ENCODE results near the gene LRRC14B.
A peak's percentile ranks its signal among the peaks of the same experiment; 100 is the strongest.
"Not testable (repeated sequence)": the region's sequence is repeated elsewhere in the genome, so short reads cannot be mapped to it uniquely, and the experiment has no call there.

Gene LRRC14B

DNA sequence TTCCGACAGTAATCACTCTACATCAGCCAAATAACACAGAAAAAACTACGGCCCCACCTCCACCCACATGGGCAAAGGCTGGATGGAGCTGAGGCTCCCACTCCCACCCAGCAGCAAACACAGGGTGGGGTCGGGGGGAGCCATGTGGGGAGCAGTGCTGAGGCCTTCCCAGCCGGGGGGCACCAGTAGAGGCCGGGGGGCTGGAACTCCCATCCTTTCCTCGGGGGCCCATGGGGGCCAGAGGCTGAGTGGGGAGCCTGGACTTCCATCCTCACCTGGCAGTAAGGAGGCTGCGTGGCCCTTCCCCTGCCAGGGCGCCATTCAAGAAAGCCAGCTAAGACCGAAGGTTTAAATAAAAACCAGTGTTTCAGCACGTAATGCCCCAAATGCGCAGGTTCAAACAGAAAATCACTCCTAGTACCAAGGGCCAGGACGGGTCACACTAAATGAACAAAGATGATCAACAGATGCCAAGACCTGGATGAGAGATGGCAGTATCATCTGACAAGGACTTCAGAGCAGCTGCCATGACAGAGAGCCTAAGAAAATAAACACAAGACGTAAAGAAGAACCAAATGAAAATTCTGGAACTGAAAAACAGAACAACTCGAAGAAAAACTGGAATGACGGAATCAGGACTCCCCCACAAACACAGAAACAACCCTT is 17.3 kb downstream of the LRRC14B start:
- H3K4me3 ChIP-seq (ENCODE audit: low read depth, low read length), result no peak overlapping the region
- TF ChIP-seq CTCF (IDR thresholded peaks at IDR 0.05; ENCODE audit: borderline replicate concordance, insufficient read depth, low read depth, low read length), result no peak

DNA sequence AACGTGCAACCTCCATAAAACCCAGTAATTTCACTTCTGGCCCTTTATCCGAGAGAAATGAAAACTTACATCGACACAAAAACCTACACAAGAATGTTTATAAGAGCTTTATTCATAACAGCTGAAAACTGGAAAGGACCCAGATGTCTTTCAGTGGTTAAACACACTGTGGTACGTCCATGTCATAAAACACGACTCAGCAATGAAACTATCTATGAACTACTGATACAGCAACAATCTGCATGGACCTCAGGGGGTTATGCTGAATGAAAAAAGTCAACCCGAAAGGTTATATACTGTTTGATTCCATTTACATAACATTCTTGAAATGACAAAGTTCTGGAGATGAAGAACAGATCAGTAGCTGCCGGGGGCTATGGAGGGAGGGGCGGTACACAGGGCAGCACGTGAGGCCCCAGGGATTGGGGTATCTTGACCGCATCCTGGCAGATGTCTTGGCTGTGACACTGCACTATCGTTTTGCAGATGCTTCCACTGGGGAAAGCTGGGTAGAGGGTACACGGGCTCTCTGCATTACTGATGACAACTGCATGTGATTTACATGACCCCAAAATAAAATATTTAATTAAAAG is 22.6 kb downstream of the LRRC14B start:
- no peak overlapping the region for H3K4me3 ChIP-seq (ENCODE audit: low read depth, low read length)
- no peak for TF ChIP-seq CTCF (IDR thresholded peaks at IDR 0.05; ENCODE audit: borderline replicate concordance, insufficient read depth, low read depth, low read length)

DNA sequence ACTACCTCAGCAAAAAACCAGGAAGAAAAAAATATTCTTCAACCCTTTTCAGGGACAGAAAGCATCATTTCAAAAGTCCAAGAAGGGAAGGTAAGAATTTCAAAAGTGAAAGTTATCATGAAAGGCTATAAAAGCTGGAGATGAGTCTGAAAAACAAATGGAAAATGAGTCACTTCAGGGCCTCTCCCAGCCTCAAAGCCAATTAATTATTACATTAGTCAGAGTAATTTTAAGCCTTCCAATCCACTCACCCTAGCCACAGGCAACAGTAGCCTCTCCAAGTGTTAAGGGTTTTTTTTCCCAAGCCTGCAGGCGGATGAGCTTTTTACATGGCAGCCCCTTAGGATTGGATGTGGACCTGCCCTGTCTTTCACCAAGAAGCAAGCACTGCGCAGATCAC is 24.0 kb downstream of the LRRC14B start:
- not testable (repeated sequence) for H3K4me3 ChIP-seq (ENCODE audit: low read depth, low read length)

GRCh38 chr5:216076-216475 is 24.8 kb downstream of the LRRC14B start:
- not testable (repeated sequence) for H3K4me3 ChIP-seq (ENCODE audit: low read depth, low read length)

DNA sequence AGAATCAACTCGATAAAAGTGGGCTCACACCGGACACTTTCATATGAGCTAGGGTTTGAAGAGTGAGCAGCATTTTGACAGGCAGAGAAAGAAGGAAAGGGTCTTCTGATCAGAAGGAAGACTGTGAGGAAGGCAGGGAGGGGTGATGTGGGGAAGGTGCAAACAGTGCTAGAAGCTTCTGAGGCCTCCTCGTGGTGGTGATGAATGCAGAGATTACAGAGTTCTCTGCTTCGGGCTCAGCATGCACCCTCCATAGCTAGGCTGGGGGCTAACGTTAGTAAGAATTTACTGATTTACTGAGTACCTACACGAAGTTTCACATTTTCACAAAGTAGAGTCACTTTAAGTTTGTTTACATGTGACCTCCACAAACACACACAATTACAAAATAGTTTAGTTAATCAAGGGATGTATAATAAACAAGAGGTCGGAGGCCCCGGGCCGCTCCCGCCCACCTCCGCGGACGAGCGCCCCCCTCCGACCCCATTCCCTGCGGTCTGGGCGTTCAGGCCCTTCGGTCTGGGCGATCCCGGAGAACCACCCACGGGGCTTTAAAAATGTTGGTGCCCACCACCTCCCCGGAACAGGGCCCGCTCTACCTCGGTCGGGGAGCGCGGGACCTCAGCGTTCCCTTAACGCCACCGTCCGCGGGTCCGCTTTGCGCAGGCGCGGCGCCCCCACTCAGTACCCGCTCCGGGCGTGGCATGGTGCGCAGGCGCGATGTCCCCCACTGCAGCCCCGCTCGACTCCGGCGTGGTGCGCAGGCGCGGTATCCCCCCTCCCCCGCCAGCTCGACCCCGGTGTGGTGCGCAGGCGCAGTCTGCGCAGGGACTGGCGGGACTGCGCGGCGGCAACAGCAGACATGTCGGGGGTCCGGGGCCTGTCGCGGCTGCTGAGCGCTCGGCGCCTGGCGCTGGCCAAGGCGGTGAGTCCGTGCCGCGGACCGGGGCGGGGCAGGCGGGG is 26.5 kb downstream of the LRRC14B start, which contains the start of the genes CCDC127 and SDHA:
Gene CCDC127, minus strand, starts transcription at position 660 of the 963 bp plus-strand sequence. CDS start 1,304 bp downstream, outside the sequence.
Gene SDHA, plus strand, starts transcription at position 827 of the 963 bp plus-strand sequence. Its CDS starts 36 bp downstream, at position 863.
- H3K4me3 ChIP-seq (ENCODE audit: low read depth, low read length), result peak within 1 kb of the TSS; percentile 92
- TF ChIP-seq CTCF (IDR thresholded peaks at IDR 0.05; ENCODE audit: borderline replicate concordance, insufficient read depth, low read depth, low read length), result peak; percentile 39; the same call in 1 of the 2 replicates

DNA sequence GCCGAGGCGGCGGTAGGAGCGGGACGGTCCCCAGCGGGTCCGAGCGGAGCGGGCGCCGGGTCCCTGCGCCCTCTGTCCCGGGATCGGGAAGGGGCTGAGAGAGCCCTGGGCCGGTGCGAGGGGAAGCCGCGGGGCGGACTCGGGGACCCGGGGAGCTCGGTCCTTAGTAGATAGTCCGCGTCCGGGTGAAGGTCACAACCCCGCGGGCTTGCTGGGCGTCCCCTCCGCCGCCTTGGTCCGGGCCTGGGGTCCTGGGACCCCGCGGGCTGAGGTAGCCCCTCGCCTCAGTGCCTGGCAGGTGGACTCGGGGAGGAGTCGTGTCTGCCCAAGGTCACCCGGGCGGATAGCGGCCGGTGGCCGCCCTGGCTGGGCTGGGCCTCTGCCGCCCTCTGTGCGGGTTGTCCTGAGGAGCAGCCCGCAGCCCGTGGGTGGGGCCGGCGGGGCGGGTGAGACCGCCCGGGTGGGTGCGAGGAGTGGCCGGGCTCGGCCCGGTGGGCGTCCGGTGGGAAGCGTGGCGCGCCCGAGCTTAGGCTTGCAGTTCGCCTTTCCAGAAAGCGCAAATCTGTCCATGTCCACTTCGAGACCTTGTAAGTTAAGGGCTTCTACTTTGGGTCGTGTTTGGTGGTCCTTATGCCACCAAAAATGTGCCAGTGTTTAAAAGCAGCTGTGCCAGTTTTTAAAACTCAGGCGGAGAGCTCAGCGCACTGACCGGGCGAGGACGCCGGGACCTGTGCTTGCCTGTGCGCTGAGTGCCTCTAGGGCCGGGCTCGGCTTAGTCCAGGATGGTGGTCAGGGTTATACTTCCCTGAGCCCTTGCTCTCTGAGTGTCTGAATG is 27.4 kb downstream of the LRRC14B start:
- peak overlapping the region; percentile 92 for H3K4me3 ChIP-seq (ENCODE audit: low read depth, low read length)
- TF ChIP-seq CTCF (IDR thresholded peaks at IDR 0.05; ENCODE audit: borderline replicate concordance, insufficient read depth, low read depth, low read length), result no peak

DNA sequence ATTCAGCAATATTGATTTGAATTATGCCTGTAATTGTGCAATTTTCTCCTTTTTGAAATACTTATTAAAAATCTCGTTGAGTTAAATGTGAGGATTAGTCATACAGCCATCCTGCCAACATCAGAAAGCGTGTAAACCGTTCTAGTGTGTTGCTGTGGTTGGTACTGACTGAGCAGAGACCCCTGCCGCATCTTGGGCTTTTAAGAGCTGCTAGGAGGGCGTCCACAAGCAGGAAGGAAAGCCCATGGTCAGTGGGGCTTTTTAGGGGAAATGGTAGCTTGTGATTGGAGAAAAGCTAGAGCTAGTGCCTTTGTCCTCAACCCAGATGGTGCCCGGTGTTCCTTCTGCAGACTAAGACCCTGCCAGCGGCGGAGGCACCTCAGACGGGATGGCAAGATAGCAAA is 28.2 kb downstream of the LRRC14B start:
- peak overlapping the region; percentile 92 for H3K4me3 ChIP-seq (ENCODE audit: low read depth, low read length)
- TF ChIP-seq CTCF (IDR thresholded peaks at IDR 0.05; ENCODE audit: borderline replicate concordance, insufficient read depth, low read depth, low read length), result no peak
